HL-60 (cell line): ENCODE data around the gene MYO16.

Experiments used
- CTCF ChIP-seq: IDR thresholded peaks from one replicate; pipeline ENCODE4 v1.5.1; 2011; ENCODE audit warnings: low read length, control low read depth, inconsistent platforms; ENCODE audit not compliant: insufficient read depth
- GABPA ChIP-seq: IDR thresholded peaks from 2 replicates; pipeline ENCODE4 v1.6.1; 2012; ENCODE audit warnings: low read depth
- POLR2AphosphoS5 ChIP-seq: IDR thresholded peaks from 2 replicates; pipeline ENCODE4 v1.6.1; 2012; ENCODE audit warnings: low read depth
- REST ChIP-seq: IDR thresholded peaks from 2 replicates; pipeline ENCODE4 v1.6.1; 2012; ENCODE audit warnings: low read depth; ENCODE audit not compliant: insufficient replicate concordance

- no peak for TF ChIP-seq CTCF
- TF ChIP-seq POLR2AphosphoS5, result no peak
- no peak for TF ChIP-seq REST
- TF ChIP-seq GABPA, result no peak
Observed at GRCh38 chr13:109214393-109214792, 585.0 kb downstream of the MYO16 start.
